Brain microvascular endothelial cell (primary cell): ENCODE results near the gene HMCN1.

ENCODE experiments used
- DNase-seq: peaks from one replicate; pipeline ENCODE4 v3.0.0-alpha.2; 2020
- H3K27ac ChIP-seq: fragments of 250-450 bp; sonication (Bioruptor Pico); 2 replicates; pipeline ENCODE4 v1.5.1; 2020; ENCODE audit warnings: mild to moderate bottlenecking, moderate library complexity
- H3K27me3 ChIP-seq: fragments of 250-450 bp; sonication (Bioruptor Pico); replicated peaks from 2 replicates; pipeline ENCODE4 v1.5.1; 2020; ENCODE audit warnings: mild to moderate bottlenecking
- H3K36me3 ChIP-seq: fragments of 250-450 bp; sonication (Bioruptor Pico); replicated peaks from 2 replicates; pipeline ENCODE4 v1.5.1; 2020; ENCODE audit warnings: mild to moderate bottlenecking
- H3K4me3 ChIP-seq: 2 replicates; pipeline ENCODE4 v1.5.1; 2011; ENCODE audit warnings: low read depth, mild to moderate bottlenecking, control low read depth, low read length, moderate library complexity
- in situ Hi-C: cut with HindIII; loops from 2 replicates; pipeline ENCODE4 v1.10.0; 2017; ENCODE audit warnings: low sequenced_read_pairs, low pct_ligation_motif_present
- TF ChIP-seq, protein P1 (sequence below): IDR thresholded peaks from 2 replicates; pipeline ENCODE4 v1.5.1; 2011; ENCODE audit warnings: low read depth, mild to moderate bottlenecking, moderate library complexity, low read length, control low read depth, inconsistent platforms; ENCODE audit errors: missing control alignments

HMCN1 gene

GRCh38 chr1:185860311-185860710 is 126.1 kb downstream of the HMCN1 start:
- Histone ChIP-seq H3K4me3 (no peak overlapping the region), H3K27ac (no peak overlapping the region), H3K27me3 (no peaks in the 10 kb centered on the region), H3K36me3 (no peaks in the 10 kb centered on the region)
- in situ Hi-C loops: no loop called here
- TF ChIP-seq, protein P1, sequence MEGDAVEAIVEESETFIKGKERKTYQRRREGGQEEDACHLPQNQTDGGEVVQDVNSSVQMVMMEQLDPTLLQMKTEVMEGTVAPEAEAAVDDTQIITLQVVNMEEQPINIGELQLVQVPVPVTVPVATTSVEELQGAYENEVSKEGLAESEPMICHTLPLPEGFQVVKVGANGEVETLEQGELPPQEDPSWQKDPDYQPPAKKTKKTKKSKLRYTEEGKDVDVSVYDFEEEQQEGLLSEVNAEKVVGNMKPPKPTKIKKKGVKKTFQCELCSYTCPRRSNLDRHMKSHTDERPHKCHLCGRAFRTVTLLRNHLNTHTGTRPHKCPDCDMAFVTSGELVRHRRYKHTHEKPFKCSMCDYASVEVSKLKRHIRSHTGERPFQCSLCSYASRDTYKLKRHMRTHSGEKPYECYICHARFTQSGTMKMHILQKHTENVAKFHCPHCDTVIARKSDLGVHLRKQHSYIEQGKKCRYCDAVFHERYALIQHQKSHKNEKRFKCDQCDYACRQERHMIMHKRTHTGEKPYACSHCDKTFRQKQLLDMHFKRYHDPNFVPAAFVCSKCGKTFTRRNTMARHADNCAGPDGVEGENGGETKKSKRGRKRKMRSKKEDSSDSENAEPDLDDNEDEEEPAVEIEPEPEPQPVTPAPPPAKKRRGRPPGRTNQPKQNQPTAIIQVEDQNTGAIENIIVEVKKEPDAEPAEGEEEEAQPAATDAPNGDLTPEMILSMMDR: no peak
- peak; percentile 62 for DNase-seq

GRCh38 chr1:185860859-185861258 is 126.7 kb downstream of the HMCN1 start:
- DNase-seq: no peak
- Histone ChIP-seq H3K27ac (peak overlapping the region; percentile 71), H3K4me3 (no peak overlapping the region), H3K36me3 (no peaks in the 10 kb centered on the region), H3K27me3 (no peaks in the 10 kb centered on the region)
- TF ChIP-seq, protein P1: no peak
- in situ Hi-C loops: no loop called here

GRCh38 chr1:185861630-185862029 is 127.4 kb downstream of the HMCN1 start:
- H3K27ac ChIP-seq: peak overlapping the region; percentile 71
- peak; percentile 56 for DNase-seq
- no peaks in the 10 kb centered on the region for H3K36me3 ChIP-seq
- H3K4me3 ChIP-seq: no peak overlapping the region
- TF ChIP-seq, protein P1: no peak
- in situ Hi-C loops: no loop called here
- no peaks in the 10 kb centered on the region for H3K27me3 ChIP-seq

DNA sequence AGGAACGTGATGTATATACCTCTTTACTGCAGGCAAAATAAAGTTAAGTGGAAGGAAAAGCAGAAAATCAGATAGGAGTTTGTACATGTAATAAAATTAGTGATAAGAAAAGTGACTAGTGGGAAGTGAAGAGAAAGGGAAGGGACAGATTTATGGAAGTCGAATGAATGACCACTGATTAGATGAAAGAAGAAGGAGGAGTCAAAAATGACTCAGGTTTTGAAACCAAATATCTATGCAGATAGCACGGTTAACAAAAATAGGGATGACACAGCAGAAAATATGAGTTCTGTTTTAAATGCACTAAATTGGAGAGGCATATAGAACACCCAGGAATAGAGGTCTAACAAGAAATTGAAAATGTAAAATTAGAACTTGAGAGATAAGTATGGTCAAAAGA is 128.0 kb downstream of the HMCN1 start:
- DNase-seq: no peak

DNA sequence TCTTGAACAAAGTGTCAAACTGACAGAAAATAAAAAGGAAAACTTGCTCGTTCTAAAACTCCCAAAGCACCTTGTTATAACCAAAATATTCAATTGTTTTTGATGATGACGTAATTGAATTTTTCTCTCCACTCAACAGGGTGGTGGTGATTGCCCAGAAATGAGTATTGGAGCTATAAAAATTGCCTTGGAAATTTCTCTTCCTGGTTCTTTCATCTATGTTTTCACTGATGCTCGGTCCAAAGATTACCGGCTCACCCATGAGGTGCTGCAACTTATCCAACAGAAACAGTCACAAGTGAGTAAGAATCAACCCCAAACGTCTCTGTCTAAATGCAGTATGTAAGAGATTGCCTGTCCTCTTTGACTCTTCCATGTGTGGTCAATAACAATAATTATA is 130.1 kb downstream of the HMCN1 start:
- TF ChIP-seq, protein P1: no peak
- H3K27me3 ChIP-seq: no peaks in the 10 kb centered on the region
- no peak overlapping the region for H3K4me3 ChIP-seq
- H3K27ac ChIP-seq: peak overlapping the region; percentile 84
- no peak for DNase-seq
- H3K36me3 ChIP-seq: no peaks in the 10 kb centered on the region
- in situ Hi-C loops: no loop called here

More for the DNA sequence above, 128.0 kb downstream of the HMCN1 start:
- H3K4me3 ChIP-seq: no peak overlapping the region
- TF ChIP-seq, protein P1: no peak
- in situ Hi-C loops: no loop called here
- H3K27me3 ChIP-seq: no peaks in the 10 kb centered on the region
- H3K27ac ChIP-seq: peak overlapping the region; percentile 71
- H3K36me3 ChIP-seq: no peaks in the 10 kb centered on the region

DNA sequence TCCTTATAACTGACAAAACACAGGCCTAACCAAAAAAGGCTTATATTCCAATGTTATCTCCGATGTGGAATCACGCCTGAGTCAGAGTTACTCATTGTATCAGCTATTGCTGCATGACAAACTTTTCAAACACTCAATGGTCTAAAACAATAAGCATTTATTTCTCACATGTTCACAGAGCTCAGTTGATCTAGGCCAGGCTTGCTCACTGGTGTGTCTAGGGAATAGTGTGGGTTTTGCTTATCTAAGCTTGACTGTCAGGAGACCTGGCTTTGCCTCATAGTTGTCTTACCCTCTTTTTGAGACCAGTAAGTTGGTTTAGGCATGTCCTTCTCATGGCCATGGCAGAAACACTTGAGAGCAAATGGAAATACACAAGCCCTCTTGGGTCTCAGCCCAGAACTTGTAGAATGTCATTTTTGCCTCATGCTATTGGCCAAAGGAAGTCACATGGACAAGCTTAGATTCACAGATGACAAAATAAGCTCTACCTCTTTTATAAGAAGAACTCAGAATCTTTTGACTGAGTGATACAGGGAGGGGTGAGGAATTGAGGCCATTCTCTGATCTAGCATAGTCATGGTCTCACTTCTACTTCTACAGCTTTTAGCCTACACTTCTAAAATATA is 130.8 kb downstream of the HMCN1 start:
- in situ Hi-C loops: no loop called here
- no peaks in the 10 kb centered on the region for H3K36me3 ChIP-seq
- peak overlapping the region; percentile 84 for H3K27ac ChIP-seq
- no peaks in the 10 kb centered on the region for H3K27me3 ChIP-seq
- TF ChIP-seq, protein P1: no peak
- H3K4me3 ChIP-seq: no peak overlapping the region
- DNase-seq: peak; percentile 98
